Measurements from ENCODE around the gene ZNF735.
"Not testable (repeated sequence)": the region's sequence is repeated elsewhere in the genome, so short reads cannot be mapped to it uniquely, and the experiment has no call there.

ZNF735 gene

DNA sequence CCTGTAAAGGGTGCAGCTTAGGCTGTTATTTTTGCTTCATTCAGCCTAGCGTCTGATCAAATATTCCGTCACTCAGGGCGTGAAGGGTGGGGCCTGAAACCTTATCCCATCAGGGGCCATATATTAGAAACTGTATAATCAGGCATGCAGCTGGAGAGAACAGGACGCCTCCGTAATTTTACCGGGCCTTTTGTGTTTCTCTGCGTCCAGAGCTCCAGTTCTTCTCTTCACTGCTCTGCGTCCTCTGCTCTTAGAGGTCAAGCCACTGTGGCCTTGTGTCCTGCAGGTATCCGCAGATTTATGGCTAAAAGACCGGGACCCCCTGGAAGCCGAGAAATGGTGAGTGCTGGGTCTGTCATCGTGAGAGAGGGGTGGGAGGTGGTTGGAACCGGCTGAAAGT lies at the start of gene ZNF735:
Gene ZNF735 (plus strand): TSS at position 301 of the 400 bp plus-strand sequence. CDS start 0 bp downstream, at position 301.
- DNase-seq (ENCODE audit: low spot score): no peak

DNA sequence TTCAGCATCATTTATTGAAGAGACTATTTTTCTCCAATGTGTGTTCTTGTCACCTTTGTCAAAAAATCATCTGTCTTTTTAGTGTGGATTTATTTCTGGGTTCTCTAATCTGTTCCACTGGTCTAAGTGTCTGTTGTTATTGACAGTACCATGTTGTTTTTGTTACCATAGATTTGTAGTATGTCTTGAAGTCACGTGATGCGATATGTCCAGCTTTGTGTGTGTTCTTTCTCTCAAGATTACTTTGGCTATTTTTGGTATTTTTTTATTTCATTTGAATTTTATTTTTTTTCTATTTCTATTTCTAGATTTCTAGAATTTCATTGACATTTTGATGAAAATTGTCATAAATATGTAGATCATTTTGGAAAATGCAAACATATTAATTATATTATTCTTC lies 36.0 kb upstream of the ZNF735 start:
- not testable (repeated sequence) for DNase-seq (ENCODE audit: low spot score)

DNA sequence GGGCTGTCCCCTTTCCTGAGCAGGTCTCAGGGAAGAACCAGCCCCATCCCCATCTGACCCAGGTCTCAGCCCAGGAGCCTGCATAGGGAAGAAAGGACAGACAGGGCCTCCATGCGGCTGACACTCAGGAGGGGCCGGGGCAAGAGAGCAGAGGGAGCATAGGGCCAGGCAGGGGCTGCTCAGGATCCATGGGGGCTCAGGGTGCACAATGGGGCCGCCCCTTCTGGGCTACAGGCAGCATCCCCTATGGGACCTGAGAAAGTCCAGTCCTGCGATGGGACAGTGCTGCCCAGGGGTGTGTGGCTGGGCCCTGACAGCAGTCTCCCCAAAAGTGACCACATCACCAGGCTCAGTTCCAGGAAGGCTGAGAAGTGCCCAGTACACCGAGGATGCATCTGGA lies 32.7 kb upstream of the ZNF735 start:
- no peak for DNase-seq (ENCODE audit: low spot score)

DNA sequence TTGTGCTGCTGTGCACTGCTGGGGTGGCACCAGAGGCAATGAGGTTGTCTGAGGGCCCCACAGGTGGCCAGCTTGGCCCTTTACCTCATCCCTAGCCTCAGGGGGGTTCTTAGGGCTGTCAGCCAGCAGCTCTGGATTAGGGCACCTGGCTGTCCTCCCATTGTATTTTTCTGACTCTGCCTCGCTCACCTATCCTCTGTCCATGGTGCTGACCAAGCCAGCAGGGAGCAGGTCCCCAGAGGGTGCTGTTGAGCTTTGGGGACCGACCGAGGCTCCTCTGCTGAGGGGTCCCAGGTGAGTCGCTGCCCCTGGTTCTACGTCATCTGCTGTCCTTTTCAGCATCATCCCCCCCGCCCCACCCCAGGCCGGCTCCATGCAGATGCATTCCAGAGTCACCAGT lies 32.1 kb upstream of the ZNF735 start:
- DNase-seq (ENCODE audit: low spot score): no peak

DNA sequence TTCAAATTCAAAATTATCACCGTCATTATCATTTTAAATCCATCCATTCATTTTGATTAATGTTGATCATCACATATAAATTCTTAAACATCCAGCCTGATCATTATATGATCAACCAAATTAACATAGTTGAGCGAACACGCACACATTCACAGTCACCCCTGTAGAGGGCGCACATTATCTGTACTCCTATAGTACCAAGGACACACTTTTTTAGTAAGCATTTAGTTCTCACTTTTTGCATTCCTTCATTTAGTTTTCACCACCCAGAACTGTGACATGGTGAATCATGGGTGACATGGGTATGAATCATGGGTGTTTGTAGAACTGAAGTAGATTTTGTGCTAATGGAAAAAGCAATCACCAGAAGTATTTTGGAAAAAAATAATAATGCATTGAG lies 26.0 kb upstream of the ZNF735 start:
- no peak for DNase-seq (ENCODE audit: low spot score)

DNA sequence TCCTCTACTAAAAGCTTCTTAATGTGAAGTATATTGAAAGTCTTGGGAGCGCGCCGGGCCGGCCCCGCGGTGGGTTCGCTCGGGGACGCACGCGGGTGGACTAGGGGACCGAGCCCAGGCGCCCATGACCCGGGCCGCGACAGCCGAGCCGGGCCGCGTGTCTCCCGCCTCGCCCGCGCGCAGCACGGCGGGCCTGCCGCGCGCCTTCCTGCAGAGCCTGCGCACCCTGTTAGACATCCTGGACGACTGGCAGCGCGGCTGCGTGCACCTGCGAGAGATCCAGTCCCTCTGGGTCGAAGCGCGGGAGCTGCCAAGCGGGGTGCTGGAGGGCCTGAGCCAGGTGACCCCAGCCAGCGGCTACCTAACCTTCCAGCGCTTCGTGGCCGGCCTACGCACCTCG lies 25.4 kb upstream of the ZNF735 start:
- DNase-seq (ENCODE audit: low spot score): no peak

DNA sequence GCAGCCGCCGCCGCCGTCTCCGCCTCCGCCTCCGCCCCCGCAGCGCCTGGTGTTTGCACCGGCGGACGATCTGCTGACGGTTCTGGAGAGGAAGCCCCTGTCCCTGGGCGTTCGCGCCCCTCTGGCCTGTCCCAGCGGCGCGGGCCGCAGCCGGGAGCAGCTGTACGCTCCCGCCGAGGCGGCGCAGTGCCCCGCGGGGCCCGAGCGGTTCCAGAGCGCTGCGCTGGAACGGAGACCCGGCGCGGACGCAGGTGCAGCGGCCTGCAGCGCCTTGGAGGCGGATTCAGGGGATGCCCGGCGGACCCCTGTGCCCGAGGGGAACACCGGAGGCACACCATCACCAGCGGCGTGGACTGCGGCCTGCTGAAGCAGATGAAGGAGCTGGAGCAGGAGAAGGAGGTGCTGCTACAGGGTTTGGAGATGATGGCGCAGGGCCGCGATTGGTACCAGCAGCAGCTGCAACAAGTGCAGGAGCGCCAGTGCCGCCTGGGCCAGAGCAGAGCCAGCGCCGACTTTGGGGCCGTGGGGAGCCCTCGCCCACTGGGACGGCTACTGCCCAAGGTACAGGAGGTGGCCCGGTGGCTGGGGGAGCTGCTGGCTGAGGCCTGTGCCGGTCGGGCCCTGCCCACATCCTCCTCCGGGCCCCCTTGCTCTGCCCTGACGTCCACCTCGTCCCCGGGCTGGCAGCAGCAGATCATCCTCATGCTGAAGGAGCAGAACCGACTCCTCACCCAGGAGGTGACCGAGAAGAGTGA lies 24.8 kb upstream of the ZNF735 start:
- no peak for DNase-seq (ENCODE audit: low spot score)

DNA sequence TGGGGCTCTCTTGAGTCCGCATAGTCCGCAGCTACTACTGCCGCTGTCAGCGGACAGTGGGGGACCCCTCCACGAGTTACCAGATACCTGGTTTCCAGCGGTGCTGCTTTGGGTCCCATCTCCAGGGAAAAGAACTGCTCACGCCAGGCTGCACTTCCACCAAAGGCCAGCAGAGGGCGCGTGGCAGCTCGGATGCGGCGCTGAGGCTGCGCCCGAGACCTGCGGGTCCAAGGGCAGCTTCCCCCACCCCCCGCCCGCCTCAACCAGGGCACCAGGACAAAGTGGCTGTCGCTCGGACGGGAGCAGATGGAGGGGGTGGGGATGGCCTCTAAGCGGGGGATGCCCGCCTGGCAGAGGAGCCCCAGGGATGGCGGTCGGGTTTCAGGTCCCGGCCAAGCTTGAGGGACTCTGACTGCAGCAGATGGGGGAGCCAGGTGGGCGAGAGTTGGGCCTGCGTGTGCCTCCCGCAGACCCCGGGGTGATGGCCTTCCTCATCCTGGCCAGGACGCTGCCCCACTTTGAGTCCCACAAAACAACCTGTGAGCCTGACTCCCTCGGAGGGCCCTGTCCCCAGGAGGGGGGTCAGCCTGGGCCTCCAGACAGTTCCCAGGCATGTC lies 23.8 kb upstream of the ZNF735 start:
- DNase-seq (ENCODE audit: low spot score): no peak

DNA sequence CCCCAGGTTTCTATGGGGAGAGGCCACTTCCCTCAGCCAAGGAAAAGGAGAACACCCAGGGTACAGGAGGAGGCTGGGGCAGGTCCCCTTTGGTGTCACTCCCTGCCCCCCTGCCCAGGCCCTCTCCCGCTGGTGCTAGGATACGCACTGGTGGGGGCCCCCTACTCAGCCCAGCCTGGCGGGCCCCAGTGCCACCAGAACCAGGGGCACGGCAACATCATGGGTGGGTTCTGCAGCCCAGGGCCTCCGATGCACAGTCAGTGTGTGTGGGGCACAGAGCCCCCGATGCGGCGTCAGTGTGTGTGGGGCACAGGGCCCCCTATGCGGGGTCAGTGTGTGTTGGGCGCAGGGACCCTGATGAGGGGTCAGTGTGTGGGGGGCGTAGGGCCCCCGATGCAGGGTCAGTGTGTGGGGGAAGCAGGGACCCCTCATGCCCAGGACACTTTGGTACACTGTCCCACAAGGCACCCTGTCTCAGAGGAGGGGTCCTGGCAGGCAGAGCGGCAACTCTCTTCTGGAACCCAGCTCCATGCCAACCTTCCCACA lies 23.1 kb upstream of the ZNF735 start:
- no peak for DNase-seq (ENCODE audit: low spot score)

DNA sequence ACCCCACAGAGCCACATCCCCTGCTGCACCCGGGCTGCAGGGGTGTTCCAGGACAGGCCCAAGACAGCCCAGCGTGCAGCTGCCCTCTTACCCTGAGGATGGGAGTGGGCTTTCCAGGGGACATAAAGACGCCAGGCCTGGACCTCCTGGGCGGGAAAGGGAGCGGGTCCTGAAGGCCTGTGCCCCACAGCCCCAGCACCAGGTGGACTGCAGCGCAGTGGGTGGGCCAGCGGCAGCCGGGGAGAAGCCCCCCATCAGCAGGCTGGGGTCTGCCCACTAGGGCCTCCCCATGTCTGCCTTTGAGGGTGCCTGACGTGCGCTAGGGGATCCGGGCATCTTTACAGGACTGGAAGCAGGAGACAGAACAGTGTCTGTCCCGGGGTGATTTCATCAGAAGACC lies 22.6 kb upstream of the ZNF735 start:
- DNase-seq (ENCODE audit: low spot score): no peak

DNA sequence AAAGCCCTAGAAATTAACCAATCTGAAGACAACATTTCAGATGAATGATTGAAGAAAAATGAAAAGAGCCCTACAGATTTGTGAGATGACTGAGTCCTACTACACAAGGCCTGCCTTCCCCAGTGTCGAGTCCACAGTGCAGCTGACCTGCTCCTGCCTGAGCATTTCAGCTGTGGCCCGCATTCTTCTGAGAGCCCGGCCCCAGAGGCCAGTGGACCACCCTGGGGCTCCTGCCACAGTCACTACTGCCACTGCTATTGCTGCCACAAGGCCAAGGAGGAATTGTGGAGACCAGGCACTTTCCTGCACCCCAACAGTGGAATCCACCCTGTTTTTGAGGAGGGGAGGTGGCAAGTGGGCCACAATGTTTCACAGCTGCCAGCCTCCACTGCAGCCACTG lies 19.6 kb upstream of the ZNF735 start:
- no peak for DNase-seq (ENCODE audit: low spot score)

DNA sequence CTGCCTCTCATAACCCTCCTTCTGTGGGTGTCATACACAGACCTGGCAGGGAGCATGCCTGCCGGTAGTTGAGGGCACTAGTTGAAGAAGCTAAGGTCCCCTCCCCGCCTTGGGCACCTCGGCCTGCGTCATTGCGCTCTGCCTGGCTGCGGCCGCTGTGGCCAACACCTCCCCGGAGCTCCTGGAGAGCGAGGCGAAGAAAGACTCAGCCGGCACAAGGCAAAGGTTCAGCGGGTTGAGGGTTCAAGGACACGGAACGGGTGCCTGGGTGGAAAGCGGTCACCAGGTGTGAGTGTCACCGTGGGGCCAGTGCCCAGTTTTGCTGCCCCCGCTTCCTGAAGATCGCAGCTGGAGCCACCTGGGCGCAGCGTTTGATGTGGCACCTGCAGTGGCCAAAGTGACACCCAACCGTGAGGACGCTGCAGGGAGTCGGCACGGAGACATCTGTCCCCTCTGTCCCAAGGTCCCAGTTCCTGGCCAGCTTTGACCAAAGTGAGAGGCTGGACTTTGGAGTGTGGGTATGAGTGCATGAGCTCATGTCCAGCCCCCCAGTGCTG lies 14.8 kb upstream of the ZNF735 start:
- no peak for DNase-seq (ENCODE audit: low spot score)

DNA sequence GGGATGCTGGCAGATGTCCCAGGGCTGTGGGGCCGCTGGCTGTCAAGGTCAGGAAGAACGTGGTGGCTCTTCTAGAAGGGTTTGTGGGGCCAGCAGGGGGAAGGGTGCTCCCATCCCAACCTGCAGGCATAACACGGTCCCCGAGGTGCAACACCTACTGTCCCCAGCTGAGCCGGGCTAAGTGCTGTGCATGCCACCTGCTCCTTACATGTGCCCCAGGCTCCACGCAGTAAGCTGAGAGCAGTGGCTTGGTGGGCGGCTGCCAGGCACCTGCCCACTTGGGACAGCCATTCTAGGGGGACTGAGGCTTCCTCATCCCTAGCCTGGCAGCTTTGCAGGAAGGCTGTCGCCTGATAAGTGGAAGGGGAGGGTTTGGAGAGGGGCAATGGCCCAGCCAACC lies 14.2 kb upstream of the ZNF735 start:
- DNase-seq (ENCODE audit: low spot score): no peak

DNA sequence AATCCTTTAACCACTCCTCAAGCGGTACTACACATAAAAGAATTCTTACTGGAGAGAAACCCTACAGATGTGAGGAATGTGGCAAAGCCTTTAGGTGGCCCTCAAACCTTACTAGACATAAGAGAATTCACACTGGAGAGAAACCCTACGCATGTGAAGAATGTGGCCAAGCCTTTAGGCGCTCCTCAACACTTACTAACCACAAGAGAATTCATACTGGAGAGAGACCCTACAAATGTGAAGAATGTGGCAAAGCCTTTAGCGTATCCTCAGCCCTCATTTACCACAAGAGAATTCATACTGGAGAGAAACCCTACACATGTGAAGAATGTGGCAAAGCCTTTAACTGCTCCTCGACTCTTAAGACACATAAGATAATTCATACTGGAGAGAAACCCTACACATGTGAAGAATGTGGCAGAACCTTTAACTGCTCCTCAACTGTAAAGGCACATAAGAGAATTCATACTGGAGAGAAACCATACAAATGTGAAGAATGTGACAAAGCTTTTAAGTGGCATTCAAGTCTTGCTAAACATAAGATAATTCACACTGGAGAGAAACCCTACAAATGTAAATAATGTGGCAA lies 12.8 kb downstream of the ZNF735 start:
- DNase-seq (ENCODE audit: low spot score): not testable (repeated sequence)

DNA sequence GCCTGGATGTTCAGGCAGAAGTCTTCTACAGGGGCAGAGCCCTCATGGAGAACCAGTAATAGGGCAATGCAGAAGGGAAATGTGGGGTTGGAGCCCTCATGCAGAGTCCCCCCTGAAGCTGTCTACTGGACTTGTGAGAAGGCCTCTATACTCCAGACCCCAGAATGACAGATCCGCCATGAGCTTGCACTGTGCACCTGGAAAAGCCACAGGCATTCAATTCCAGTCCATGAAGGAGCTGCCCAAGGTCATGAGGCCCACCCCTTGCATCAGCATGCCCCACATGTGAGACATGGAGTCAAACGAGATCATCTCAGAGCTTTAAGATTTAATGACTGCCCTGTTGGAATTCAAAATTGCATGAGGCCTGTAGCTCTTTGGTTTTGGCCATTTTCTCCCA lies 16.4 kb downstream of the ZNF735 start:
- no peak for DNase-seq (ENCODE audit: low spot score)

DNA sequence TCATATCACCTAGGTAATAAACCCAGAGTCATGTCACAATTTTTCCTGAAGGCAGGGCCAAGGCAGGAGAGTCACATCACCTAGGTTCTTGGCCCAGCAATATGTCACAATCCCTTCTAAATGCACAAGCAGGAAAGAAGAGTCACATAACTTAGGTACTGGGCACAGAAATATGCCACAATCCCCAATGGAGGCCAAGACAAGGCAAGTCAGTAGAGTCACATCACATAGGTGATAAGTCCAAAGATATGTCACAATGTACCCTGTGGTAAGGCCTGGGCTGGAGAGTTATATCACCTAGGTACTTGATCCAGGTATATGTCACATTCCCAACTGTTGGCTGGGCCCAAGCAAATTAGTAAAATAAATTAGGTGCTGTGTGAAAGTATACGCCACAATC lies 21.2 kb downstream of the ZNF735 start, which contains the start of gene ZNF679:
Gene ZNF679 (plus strand): TSS at position 301 of the 400 bp plus-strand sequence. CDS start 20,644 bp downstream, outside the sequence.
- not testable (repeated sequence) for DNase-seq (ENCODE audit: low spot score)

DNA sequence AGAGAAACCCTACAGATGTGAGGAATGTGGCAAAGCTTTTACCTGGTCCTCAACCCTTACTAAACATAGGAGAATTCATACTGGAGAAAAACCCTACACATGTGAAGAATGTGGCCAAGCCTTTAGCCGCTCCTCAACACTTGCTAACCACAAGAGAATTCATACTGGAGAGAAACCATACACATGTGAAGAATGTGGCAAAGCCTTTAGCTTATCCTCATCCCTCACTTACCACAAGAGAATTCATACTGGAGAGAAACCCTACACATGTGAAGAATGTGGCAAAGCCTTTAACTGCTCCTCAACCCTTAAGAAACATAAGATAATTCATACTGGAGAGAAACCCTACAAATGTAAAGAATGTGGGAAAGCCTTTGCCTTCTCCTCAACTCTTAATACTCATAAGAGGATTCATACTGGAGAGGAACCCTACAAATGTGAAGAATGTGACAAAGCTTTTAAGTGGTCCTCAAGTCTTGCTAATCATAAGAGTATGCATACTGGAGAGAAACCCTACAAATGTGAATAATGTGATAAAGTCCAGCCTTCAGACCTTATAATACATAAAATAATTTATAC lies 59.4 kb downstream of the ZNF735 start:
- DNase-seq (ENCODE audit: low spot score): no peak

Measured in germinal center (tissue), 1 donor.